ENCODE data around the gene NDOR1.

The NDOR1 gene

GRCh38 chr9:137243626-137244485 is 38.4 kb downstream of the NDOR1 start:
- Histone ChIP-seq H3K4me2 (ENCODE audit: low read depth, low read length, poor library complexity, severe bottlenecking) (peak overlapping the region; percentile 95), H3K27me3 (ENCODE audit: insufficient read depth, low read length, poor library complexity, severe bottlenecking) (no peaks in the 10 kb centered on the region), H4K20me1 (ENCODE audit: insufficient read depth, low read length, poor library complexity, severe bottlenecking) (peaks cover 24% of the 10 kb centered on the region), H3K79me2 (ENCODE audit: insufficient read depth, low read length) (peaks cover 36% of the 10 kb centered on the region), H3K9me2 (replicated peaks; ENCODE audit: low read depth, low read length) (no peaks in the 10 kb centered on the region), H2AFZ (ENCODE audit: low read length) (no peak overlapping the region), H3K36me3 (ENCODE audit: insufficient read depth, low read length) (peaks cover 21% of the 10 kb centered on the region; the same call in 1 of the 2 replicates), H3K4me3 (ENCODE audit: low read length, poor library complexity, severe bottlenecking) (peak overlapping the region; percentile 39), H3K9ac (ENCODE audit: low read depth, low read length, poor library complexity, severe bottlenecking) (peak overlapping the region; percentile 26), H3K9me3 (ENCODE audit: insufficient read depth, low read depth, low read length) (no peaks in the 10 kb centered on the region), H3K4me1 (ENCODE audit: insufficient read depth, low read length, poor library complexity, severe bottlenecking) (peaks cover 17% of the 10 kb centered on the region), H3F3A (ENCODE audit: low read depth) (0 out of 2 replicates have a peak, but pooled peaks cover 6% of the 10 kb centered on the region)
- TF ChIP-seq CTCF (conservative IDR thresholded peaks at IDR 0.05; ENCODE audit: low read length) (no peak), EZH2phosphoT487 (IDR thresholded peaks at IDR 0.05; ENCODE audit: borderline replicate concordance) (no peak)

- Histone ChIP-seq H3K4me2 (ENCODE audit: low read depth, low read length, poor library complexity, severe bottlenecking) (no peak overlapping the region), H3K27me3 (ENCODE audit: insufficient read depth, low read length, poor library complexity, severe bottlenecking) (no peaks in the 10 kb centered on the region), H3K4me3 (ENCODE audit: low read length, poor library complexity, severe bottlenecking) (no peak overlapping the region), H4K20me1 (ENCODE audit: insufficient read depth, low read length, poor library complexity, severe bottlenecking) (peaks cover 24% of the 10 kb centered on the region), H2AFZ (ENCODE audit: low read length) (no peak overlapping the region), H3K9ac (ENCODE audit: low read depth, low read length, poor library complexity, severe bottlenecking) (no peak overlapping the region), H3K9me3 (ENCODE audit: insufficient read depth, low read depth, low read length) (no peaks in the 10 kb centered on the region), H3K9me2 (replicated peaks; ENCODE audit: low read depth, low read length) (no peaks in the 10 kb centered on the region), H3K4me1 (ENCODE audit: insufficient read depth, low read length, poor library complexity, severe bottlenecking) (peaks cover 15% of the 10 kb centered on the region), H3K79me2 (ENCODE audit: insufficient read depth, low read length) (peaks cover 27% of the 10 kb centered on the region), H3F3A (ENCODE audit: low read depth) (0 out of 2 replicates have a peak, but pooled peaks cover 6% of the 10 kb centered on the region), H3K36me3 (ENCODE audit: insufficient read depth, low read length) (peaks cover 21% of the 10 kb centered on the region; the same call in 1 of the 2 replicates)
- TF ChIP-seq CTCF (conservative IDR thresholded peaks at IDR 0.05; ENCODE audit: low read length) (no peak), EZH2phosphoT487 (IDR thresholded peaks at IDR 0.05; ENCODE audit: borderline replicate concordance) (no peak)
Observed at GRCh38 chr9:137244486-137245449, 39.3 kb downstream of the NDOR1 start.

GRCh38 chr9:137245450-137246421 is 40.2 kb downstream of the NDOR1 start:
- Histone ChIP-seq H3K9ac (ENCODE audit: low read depth, low read length, poor library complexity, severe bottlenecking) (no peak overlapping the region), H3K4me1 (ENCODE audit: insufficient read depth, low read length, poor library complexity, severe bottlenecking) (peaks cover 15% of the 10 kb centered on the region), H3K4me3 (ENCODE audit: low read length, poor library complexity, severe bottlenecking) (no peak overlapping the region), H3K79me2 (ENCODE audit: insufficient read depth, low read length) (peaks cover 26% of the 10 kb centered on the region), H3K9me3 (ENCODE audit: insufficient read depth, low read depth, low read length) (no peaks in the 10 kb centered on the region), H2AFZ (ENCODE audit: low read length) (no peak overlapping the region), H3F3A (ENCODE audit: low read depth) (no peaks in the 10 kb centered on the region), H3K27me3 (ENCODE audit: insufficient read depth, low read length, poor library complexity, severe bottlenecking) (no peaks in the 10 kb centered on the region), H3K9me2 (replicated peaks; ENCODE audit: low read depth, low read length) (no peaks in the 10 kb centered on the region), H3K36me3 (ENCODE audit: insufficient read depth, low read length) (peaks cover 21% of the 10 kb centered on the region; the same call in 1 of the 2 replicates), H4K20me1 (ENCODE audit: insufficient read depth, low read length, poor library complexity, severe bottlenecking) (peaks cover 24% of the 10 kb centered on the region), H3K4me2 (ENCODE audit: low read depth, low read length, poor library complexity, severe bottlenecking) (no peak overlapping the region)
- TF ChIP-seq CTCF (conservative IDR thresholded peaks at IDR 0.05; ENCODE audit: low read length): no peak
- no peak for TF ChIP-seq EZH2phosphoT487 (IDR thresholded peaks at IDR 0.05; ENCODE audit: borderline replicate concordance)

All from Loucy (cell line).